Measurements from ENCODE around the gene FBXO7.

The FBXO7 gene

GRCh38 chr22:32480238-32480637 is 5.6 kb downstream of the FBXO7 start:
- peaks cover 11% of the 10 kb centered on the region for H3K4me1 ChIP-seq (ENCODE audit: low read length)
- TF ChIP-seq CTCF (IDR thresholded peaks at IDR 0.05; ENCODE audit: low read length) (no peak), EZH2phosphoT487 (IDR thresholded peaks at IDR 0.05; ENCODE audit: low read length) (no peak), EZH2 (optimal IDR thresholded peaks at IDR 0.05; ENCODE audit: low read depth, low read length) (no peak)
- H3K27ac ChIP-seq (ENCODE audit: low read length) = no peak overlapping the region
- H3K9me3 ChIP-seq (replicated peaks; ENCODE audit: insufficient read depth, low read length) = no peaks in the 10 kb centered on the region
- no peak overlapping the region for H3K9ac ChIP-seq (ENCODE audit: low read length)
- no peaks in the 10 kb centered on the region for H3K9me2 ChIP-seq (replicated peaks; ENCODE audit: insufficient read depth, low read length)
- H4K20me1 ChIP-seq (ENCODE audit: insufficient read depth, low read length) = peaks cover 46% of the 10 kb centered on the region
- H2AFZ ChIP-seq (ENCODE audit: low read length) = no peak overlapping the region
- no peak for DNase-seq
- H3K4me2 ChIP-seq (ENCODE audit: low read depth, low read length) = no peak overlapping the region
- peaks cover 92% of the 10 kb centered on the region for H3K79me2 ChIP-seq (ENCODE audit: low read length)
- H3K4me3 ChIP-seq (ENCODE audit: low read length) = no peak overlapping the region
- peaks cover 14% of the 10 kb centered on the region for H3F3A ChIP-seq (ENCODE audit: insufficient read depth, low read length)
- no peaks in the 10 kb centered on the region for H3K27me3 ChIP-seq (replicated peaks; ENCODE audit: insufficient read depth, low read length)
- H3K36me3 ChIP-seq (replicated peaks; ENCODE audit: insufficient read depth, low read length) = peaks cover 9% of the 10 kb centered on the region; the same call in 1 of the 2 replicates

DNA sequence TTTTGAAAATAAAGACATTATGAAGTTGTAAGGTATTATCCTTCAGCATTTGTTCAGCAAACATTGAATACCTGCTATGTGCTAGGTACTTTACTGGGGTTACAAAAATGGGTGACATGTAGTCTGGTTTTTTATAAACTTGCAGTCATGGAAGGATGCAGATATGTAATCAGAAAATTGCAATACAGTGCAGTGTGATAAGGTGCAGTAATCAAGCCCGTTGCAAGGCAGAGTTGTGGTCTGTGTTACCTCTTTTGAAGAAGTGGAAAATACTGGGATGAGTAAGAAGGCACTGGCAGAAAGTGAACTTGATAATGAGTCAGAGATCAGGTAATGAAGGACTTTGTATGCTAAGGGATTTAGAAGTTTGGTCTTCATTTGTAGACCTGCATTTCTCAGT is 8.1 kb downstream of the FBXO7 start:
- Histone ChIP-seq H3K27ac (ENCODE audit: low read length) (no peak overlapping the region), H3K4me1 (ENCODE audit: low read length) (peaks cover 5% of the 10 kb centered on the region; the same call in 1 of the 2 replicates), H3K9me2 (replicated peaks; ENCODE audit: insufficient read depth, low read length) (no peaks in the 10 kb centered on the region), H3K9me3 (replicated peaks; ENCODE audit: insufficient read depth, low read length) (no peaks in the 10 kb centered on the region), H3K4me3 (ENCODE audit: low read length) (no peak overlapping the region), H3F3A (ENCODE audit: insufficient read depth, low read length) (no peaks in the 10 kb centered on the region), H2AFZ (ENCODE audit: low read length) (no peak overlapping the region), H3K27me3 (replicated peaks; ENCODE audit: insufficient read depth, low read length) (no peaks in the 10 kb centered on the region), H3K79me2 (ENCODE audit: low read length) (peaks cover 72% of the 10 kb centered on the region), H4K20me1 (ENCODE audit: insufficient read depth, low read length) (peaks cover 33% of the 10 kb centered on the region), H3K36me3 (replicated peaks; ENCODE audit: insufficient read depth, low read length) (peaks cover 15% of the 10 kb centered on the region), H3K9ac (ENCODE audit: low read length) (no peak overlapping the region), H3K4me2 (ENCODE audit: low read depth, low read length) (no peak overlapping the region)
- TF ChIP-seq CTCF (IDR thresholded peaks at IDR 0.05; ENCODE audit: low read length) (no peak), EZH2phosphoT487 (IDR thresholded peaks at IDR 0.05; ENCODE audit: low read length) (no peak), EZH2 (optimal IDR thresholded peaks at IDR 0.05; ENCODE audit: low read depth, low read length) (no peak)
- DNase-seq = no peak

DNA sequence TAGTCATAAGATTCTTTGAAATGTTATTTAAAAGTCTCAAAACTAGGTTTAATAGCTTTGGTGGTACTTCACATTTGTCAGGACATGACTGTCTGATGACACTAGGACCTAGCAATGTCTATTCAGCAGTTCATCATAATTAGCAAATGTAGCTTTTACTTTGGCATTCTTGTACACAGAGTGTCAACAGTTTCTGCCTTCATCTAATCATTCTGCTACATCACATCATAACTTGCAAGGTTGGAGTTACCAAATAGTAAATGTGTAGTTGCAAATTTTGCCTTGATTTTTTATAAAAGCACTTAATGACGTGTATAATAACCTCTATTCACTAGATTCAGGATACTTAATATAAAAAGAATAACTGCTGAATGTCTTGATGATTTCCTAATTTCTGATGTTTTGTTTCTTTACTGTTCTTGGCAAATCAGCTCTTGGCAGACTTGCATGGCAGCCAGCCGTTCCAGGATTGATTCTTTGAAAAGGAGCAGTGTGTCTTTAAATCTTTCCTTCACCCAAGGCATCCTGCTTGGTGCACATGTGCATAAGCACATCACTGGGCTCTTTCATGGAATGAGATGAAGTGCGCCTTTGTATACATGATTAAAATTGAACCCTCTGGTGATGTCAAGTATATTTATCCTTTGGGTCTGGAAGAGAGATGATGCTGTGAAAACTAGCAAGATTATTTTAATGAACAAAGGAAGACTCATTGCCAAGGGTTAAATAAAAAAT is 12.2 kb downstream of the FBXO7 start:
- peaks cover 32% of the 10 kb centered on the region for H3K79me2 ChIP-seq (ENCODE audit: low read length)

More for the DNA sequence above, 12.2 kb downstream of the FBXO7 start:
- Histone ChIP-seq H3K4me1 (ENCODE audit: low read length) (no peaks in the 10 kb centered on the region), H3K27me3 (replicated peaks; ENCODE audit: insufficient read depth, low read length) (no peaks in the 10 kb centered on the region), H3K9me2 (replicated peaks; ENCODE audit: insufficient read depth, low read length) (no peaks in the 10 kb centered on the region), H3K4me2 (ENCODE audit: low read depth, low read length) (no peak overlapping the region), H3K4me3 (ENCODE audit: low read length) (no peak overlapping the region), H4K20me1 (ENCODE audit: insufficient read depth, low read length) (peaks cover 11% of the 10 kb centered on the region; the same call in 1 of the 2 replicates), H3K27ac (ENCODE audit: low read length) (no peak overlapping the region), H2AFZ (ENCODE audit: low read length) (no peak overlapping the region), H3K9me3 (replicated peaks; ENCODE audit: insufficient read depth, low read length) (no peaks in the 10 kb centered on the region), H3K9ac (ENCODE audit: low read length) (no peak overlapping the region), H3K36me3 (replicated peaks; ENCODE audit: insufficient read depth, low read length) (peaks cover 19% of the 10 kb centered on the region), H3F3A (ENCODE audit: insufficient read depth, low read length) (no peaks in the 10 kb centered on the region)
- DNase-seq = no peak
- no peak for TF ChIP-seq CTCF (IDR thresholded peaks at IDR 0.05; ENCODE audit: low read length)
- TF ChIP-seq EZH2 (optimal IDR thresholded peaks at IDR 0.05; ENCODE audit: low read depth, low read length) = no peak
- TF ChIP-seq EZH2phosphoT487 (IDR thresholded peaks at IDR 0.05; ENCODE audit: low read length) = no peak

Data from MM.1S (cell line).